ENCODE measurements around the gene SIX1. TPM values are rescaled to one million over a fixed set of nuclear protein-coding genes. Genes with fewer than 3 reads are reported as not detected.
A peak's percentile ranks its signal among the peaks of the same experiment; 100 is the strongest.

The SIX1 gene
- total and polyA plus RNA-seq, 2 experiments from 2014 or later, result 11.4 to 11.7 TPM

GRCh38 chr14:60622210-60622916, 26.9 kb downstream of the SIX1 start:
- Histone ChIP-seq H2AFZ (0 out of 2 replicates have a peak overlapping the region, but pooled peaks have one; percentile 6), H3K4me1 (ENCODE audit: insufficient read depth) (peaks cover 35% of the 10 kb centered on the region), H3K9me3 (ENCODE audit: low read depth) (no peaks in the 10 kb centered on the region), H4K20me1 (ENCODE audit: insufficient read depth) (no peaks in the 10 kb centered on the region), H3K9ac (no peak overlapping the region), H3K79me2 (ENCODE audit: insufficient read depth) (no peaks in the 10 kb centered on the region), H3K27ac (peak overlapping the region; percentile 47), H3K4me3 (0 out of 2 replicates have a peak overlapping the region, but pooled peaks have one; percentile 3), H3K4me2 (ENCODE audit: unreplicated experiment) (peak overlapping the region; percentile 23), H3K9me2 (ENCODE audit: insufficient read depth) (no peaks in the 10 kb centered on the region), H3K27me3 (replicated peaks; ENCODE audit: insufficient read depth) (no peaks in the 10 kb centered on the region), H3K36me3 (ENCODE audit: low read depth) (no peaks in the 10 kb centered on the region), H3F3A (ENCODE audit: insufficient read depth) (peaks cover 21% of the 10 kb centered on the region)
- TF ChIP-seq EZH2phosphoT487 (IDR thresholded peaks at IDR 0.05; ENCODE audit: insufficient read depth, low read depth) (no peak), EZH2 (IDR thresholded peaks at IDR 0.05; ENCODE audit: insufficient read depth, poor library complexity, severe bottlenecking) (no peak)
- in situ Hi-C loops (cut with MboI), result loop anchor here (10.0 kb wide), 1 partner anchor 632 kb away; no protein-coding TSS in a partner anchor
- WGBS, 2 experiments (ENCODE audit: low coverage in 1 of 2, low lambda C conversion rate in 2 of 2, missing lambda C conversion rate in 2 of 2), result 37 to 43% methylated on average over 5 of the region's 5 CpGs
- peak; percentile 37 for DNase-seq

GRCh38 chr14:60621386-60621785, 27.9 kb downstream of the SIX1 start:
- in situ Hi-C loops (cut with MboI), result loop anchor here (10.0 kb wide), 1 partner anchor 633 kb away; no protein-coding TSS in a partner anchor
- H3K79me2 ChIP-seq (ENCODE audit: insufficient read depth), result no peaks in the 10 kb centered on the region

GRCh38 chr14:60618241-60618640, 31.0 kb downstream of the SIX1 start:
- peaks cover 20% of the 10 kb centered on the region for H3K4me1 ChIP-seq (ENCODE audit: insufficient read depth)
- no peak for DNase-seq
- no peak overlapping the region for H2AFZ ChIP-seq
- no peak overlapping the region for H3K27ac ChIP-seq
- H3K36me3 ChIP-seq (ENCODE audit: low read depth), result no peaks in the 10 kb centered on the region
- H3F3A ChIP-seq (ENCODE audit: insufficient read depth), result peaks cover 12% of the 10 kb centered on the region
- in situ Hi-C loops (cut with MboI), result no loop called here
- H3K9me3 ChIP-seq (ENCODE audit: low read depth), result no peaks in the 10 kb centered on the region
- no peak overlapping the region for H3K9ac ChIP-seq
- no peaks in the 10 kb centered on the region for H3K9me2 ChIP-seq (ENCODE audit: insufficient read depth)
- H3K4me3 ChIP-seq, result no peak overlapping the region
- H3K79me2 ChIP-seq (ENCODE audit: insufficient read depth), result no peaks in the 10 kb centered on the region
- 71 to 79% methylated on average over 2 of the region's 2 CpGs for WGBS, 2 experiments (ENCODE audit: low coverage in 1 of 2, low lambda C conversion rate in 2 of 2, missing lambda C conversion rate in 2 of 2)
- no peak for TF ChIP-seq EZH2phosphoT487 (IDR thresholded peaks at IDR 0.05; ENCODE audit: insufficient read depth, low read depth)
- TF ChIP-seq EZH2 (IDR thresholded peaks at IDR 0.05; ENCODE audit: insufficient read depth, poor library complexity, severe bottlenecking), result no peak
- H3K27me3 ChIP-seq (replicated peaks; ENCODE audit: insufficient read depth), result no peaks in the 10 kb centered on the region
- H3K4me2 ChIP-seq (ENCODE audit: unreplicated experiment), result no peak overlapping the region
- no peaks in the 10 kb centered on the region for H4K20me1 ChIP-seq (ENCODE audit: insufficient read depth)

More at GRCh38 chr14:60621386-60621785, 27.9 kb downstream of the SIX1 start:
- DNase-seq, result no peak
- no peak for TF ChIP-seq EZH2phosphoT487 (IDR thresholded peaks at IDR 0.05; ENCODE audit: insufficient read depth, low read depth)
- no peak for TF ChIP-seq EZH2 (IDR thresholded peaks at IDR 0.05; ENCODE audit: insufficient read depth, poor library complexity, severe bottlenecking)
- Histone ChIP-seq H3K36me3 (ENCODE audit: low read depth) (no peaks in the 10 kb centered on the region), H3K9me2 (ENCODE audit: insufficient read depth) (no peaks in the 10 kb centered on the region), H3K27me3 (replicated peaks; ENCODE audit: insufficient read depth) (no peaks in the 10 kb centered on the region), H3K9ac (no peak overlapping the region), H3K4me2 (ENCODE audit: unreplicated experiment) (no peak overlapping the region), H3K9me3 (ENCODE audit: low read depth) (no peaks in the 10 kb centered on the region), H2AFZ (no peak overlapping the region), H3K4me1 (ENCODE audit: insufficient read depth) (peaks cover 35% of the 10 kb centered on the region), H4K20me1 (ENCODE audit: insufficient read depth) (no peaks in the 10 kb centered on the region), H3K27ac (no peak overlapping the region), H3F3A (ENCODE audit: insufficient read depth) (peaks cover 21% of the 10 kb centered on the region), H3K4me3 (no peak overlapping the region)

- H3K9ac ChIP-seq, result no peak overlapping the region
- H3K4me1 ChIP-seq (ENCODE audit: insufficient read depth), result peaks cover 3% of the 10 kb centered on the region
- no peaks in the 10 kb centered on the region for H3F3A ChIP-seq (ENCODE audit: insufficient read depth)
- no peak overlapping the region for H2AFZ ChIP-seq
- H3K27me3 ChIP-seq (replicated peaks; ENCODE audit: insufficient read depth), result no peaks in the 10 kb centered on the region
- no peak for DNase-seq
- H3K27ac ChIP-seq, result no peak overlapping the region
- no peak for TF ChIP-seq EZH2 (IDR thresholded peaks at IDR 0.05; ENCODE audit: insufficient read depth, poor library complexity, severe bottlenecking)
- no peak for TF ChIP-seq EZH2phosphoT487 (IDR thresholded peaks at IDR 0.05; ENCODE audit: insufficient read depth, low read depth)
- 59 to 64% methylated on average over 11 of the region's 11 CpGs for WGBS, 2 experiments (ENCODE audit: low coverage in 1 of 2, low lambda C conversion rate in 2 of 2, missing lambda C conversion rate in 2 of 2)
- in situ Hi-C loops (cut with MboI), result no loop called here
- H3K9me3 ChIP-seq (ENCODE audit: low read depth), result no peaks in the 10 kb centered on the region
- H3K36me3 ChIP-seq (ENCODE audit: low read depth), result no peaks in the 10 kb centered on the region
- H3K4me3 ChIP-seq, result no peak overlapping the region
- H3K79me2 ChIP-seq (ENCODE audit: insufficient read depth), result no peaks in the 10 kb centered on the region
- H3K9me2 ChIP-seq (ENCODE audit: insufficient read depth), result no peaks in the 10 kb centered on the region
- H3K4me2 ChIP-seq (ENCODE audit: unreplicated experiment), result no peak overlapping the region
- H4K20me1 ChIP-seq (ENCODE audit: insufficient read depth), result no peaks in the 10 kb centered on the region
Measured at GRCh38 chr14:60616461-60616959, 32.8 kb downstream of the SIX1 start.
